GM10266 (cell line): ENCODE data around the gene NAMPT.
"Not testable (repeated sequence)": the region's sequence is repeated elsewhere in the genome, so short reads cannot be mapped to it uniquely, and the experiment has no call there.

ENCODE experiments used
- DNase-seq: peaks from one replicate; pipeline ENCODE4 v3.0.0; 2012; ENCODE audit errors: extremely low spot score
- CTCF ChIP-seq: IDR thresholded peaks from 2 replicates; pipeline ENCODE4 v1.5.1; 2012; ENCODE audit warnings: mild to moderate bottlenecking, low read depth; ENCODE audit not compliant: control insufficient read depth, insufficient read depth; ENCODE audit errors: missing control alignments

NAMPT gene

DNA sequence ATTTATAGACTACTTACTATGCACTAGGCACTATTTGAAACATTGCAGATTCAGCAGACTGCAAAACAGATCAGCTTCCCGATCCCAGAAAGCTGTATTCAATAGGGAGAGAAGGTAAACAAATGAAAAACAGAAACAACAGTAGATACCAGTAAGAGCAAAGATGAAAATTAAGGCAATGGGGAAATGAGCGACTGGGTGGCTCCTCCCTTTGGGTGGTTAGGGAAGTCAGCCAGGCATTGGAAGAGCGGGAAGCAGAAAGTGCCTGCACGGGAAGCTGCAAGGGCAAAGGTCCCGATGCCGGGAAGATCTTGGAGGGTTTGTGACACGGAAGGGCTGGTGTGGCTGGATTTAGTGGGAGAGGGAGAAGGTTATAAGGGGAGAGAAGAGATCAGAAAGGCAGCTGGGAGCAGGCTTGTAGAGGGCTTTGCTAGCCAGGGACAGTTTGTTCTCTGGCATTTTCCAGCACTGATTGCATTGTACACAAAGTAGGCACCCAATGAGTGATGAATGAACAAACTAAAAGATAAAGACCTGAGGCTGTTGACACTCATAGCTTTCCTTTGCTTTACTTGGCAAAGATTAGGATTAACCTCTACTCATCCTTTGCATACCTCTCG lies 67.8 kb downstream of the NAMPT start:
- DNase-seq, result no peak
- no peak for TF ChIP-seq CTCF

- no peak for DNase-seq
- no peak for TF ChIP-seq CTCF
Observed at GRCh38 chr7:106216517-106216922, 68.3 kb downstream of the NAMPT start.

DNA sequence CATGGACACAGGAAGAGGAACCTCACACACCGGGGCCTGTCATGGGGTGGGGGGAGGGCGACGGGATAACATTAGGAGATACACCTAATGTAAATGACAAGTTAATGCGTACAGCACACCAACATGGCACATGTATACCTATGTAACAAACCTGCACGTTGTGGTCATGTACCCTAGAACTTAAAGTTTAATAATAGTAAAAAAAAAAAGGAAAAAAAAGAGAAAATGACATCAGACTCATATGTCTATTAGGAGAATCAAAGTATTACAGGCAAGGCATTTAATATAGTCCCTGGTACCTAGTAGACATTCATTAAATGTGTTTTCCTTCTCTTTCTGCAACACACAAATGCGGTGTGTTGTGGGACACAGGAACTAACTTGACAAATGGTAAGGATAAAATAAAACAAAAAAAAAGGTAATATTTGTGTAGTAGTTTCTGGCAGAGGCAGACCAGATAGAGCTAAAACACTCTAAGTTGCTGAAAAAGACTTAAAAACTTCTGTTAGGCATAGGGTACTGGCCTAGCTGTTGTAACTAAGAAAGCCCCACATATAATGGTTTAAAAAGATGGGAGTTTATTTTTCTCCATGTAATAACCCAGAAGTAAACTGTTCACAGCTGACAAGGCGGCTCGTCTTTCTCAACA lies 68.8 kb downstream of the NAMPT start:
- DNase-seq, result no peak
- TF ChIP-seq CTCF, result no peak

GRCh38 chr7:106208944-106209343 lies 75.8 kb downstream of the NAMPT start:
- DNase-seq, result not testable (repeated sequence)

DNA sequence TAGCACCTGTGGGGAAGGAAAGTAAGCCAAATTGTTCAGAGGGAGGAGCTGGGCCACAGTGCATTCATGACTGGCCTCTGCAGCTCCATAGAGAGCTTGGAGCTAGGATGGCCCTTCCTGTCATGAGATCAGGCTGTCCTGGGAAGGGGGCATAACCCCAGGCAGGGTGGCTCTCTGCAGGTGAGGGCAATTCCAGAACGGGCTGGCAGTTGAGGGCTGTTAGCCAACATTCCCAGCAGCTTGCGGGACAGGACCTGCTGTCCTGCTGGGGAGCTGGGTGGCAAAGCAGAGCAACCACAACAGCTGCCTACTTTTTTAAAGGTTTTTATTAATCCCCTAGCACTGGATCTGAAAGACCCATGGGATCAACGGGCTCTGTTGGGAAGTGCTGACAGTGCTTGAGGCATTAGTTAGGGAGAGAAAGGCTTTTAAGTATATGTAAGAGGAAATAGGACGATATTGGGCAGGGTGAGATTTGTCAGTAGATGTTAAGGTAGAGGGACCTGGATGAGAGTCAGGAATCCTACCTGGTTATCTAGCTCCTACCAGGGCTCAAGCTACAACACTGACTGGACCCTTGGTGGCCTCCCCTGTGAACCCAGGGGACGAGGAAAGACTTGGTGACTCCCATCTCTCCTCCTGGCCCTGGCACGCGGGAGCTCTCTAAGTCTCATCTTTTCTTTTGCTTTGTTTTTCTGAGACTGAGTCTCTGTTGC lies 77.8 kb downstream of the NAMPT start:
- no peak for TF ChIP-seq CTCF
- DNase-seq, result no peak

GRCh38 chr7:106205621-106206222 lies 79.1 kb downstream of the NAMPT start:
- no peak for TF ChIP-seq CTCF
- peak; percentile 26 for DNase-seq

DNA sequence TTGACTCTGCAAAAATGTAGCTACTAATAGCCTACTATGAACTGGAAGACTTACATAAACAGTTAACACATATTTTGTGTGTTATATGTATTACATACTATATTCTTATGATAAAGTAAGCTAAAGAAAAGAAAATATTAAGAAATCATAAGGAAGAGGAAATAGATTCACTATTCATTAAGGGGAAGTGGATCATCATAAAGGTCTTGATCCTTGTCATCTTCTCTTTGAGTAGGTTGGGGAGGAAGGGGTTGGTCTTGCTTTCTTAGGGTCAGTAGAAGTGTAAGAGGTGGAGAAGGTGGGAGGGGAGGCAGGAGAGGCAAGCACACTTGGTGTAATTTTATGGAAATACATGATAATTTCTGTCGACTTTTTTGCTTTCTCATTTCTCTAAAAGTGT lies 81.3 kb downstream of the NAMPT start:
- TF ChIP-seq CTCF, result no peak
- no peak for DNase-seq
